ENCODE measurements around the gene PROX1. TPM values are rescaled to one million over a fixed set of nuclear protein-coding genes. Genes with fewer than 3 reads are reported as not detected.

The PROX1 gene, protein sequence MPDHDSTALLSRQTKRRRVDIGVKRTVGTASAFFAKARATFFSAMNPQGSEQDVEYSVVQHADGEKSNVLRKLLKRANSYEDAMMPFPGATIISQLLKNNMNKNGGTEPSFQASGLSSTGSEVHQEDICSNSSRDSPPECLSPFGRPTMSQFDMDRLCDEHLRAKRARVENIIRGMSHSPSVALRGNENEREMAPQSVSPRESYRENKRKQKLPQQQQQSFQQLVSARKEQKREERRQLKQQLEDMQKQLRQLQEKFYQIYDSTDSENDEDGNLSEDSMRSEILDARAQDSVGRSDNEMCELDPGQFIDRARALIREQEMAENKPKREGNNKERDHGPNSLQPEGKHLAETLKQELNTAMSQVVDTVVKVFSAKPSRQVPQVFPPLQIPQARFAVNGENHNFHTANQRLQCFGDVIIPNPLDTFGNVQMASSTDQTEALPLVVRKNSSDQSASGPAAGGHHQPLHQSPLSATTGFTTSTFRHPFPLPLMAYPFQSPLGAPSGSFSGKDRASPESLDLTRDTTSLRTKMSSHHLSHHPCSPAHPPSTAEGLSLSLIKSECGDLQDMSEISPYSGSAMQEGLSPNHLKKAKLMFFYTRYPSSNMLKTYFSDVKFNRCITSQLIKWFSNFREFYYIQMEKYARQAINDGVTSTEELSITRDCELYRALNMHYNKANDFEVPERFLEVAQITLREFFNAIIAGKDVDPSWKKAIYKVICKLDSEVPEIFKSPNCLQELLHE
- total RNA-seq, result 0.49 and 82.7 TPM in 2 replicates

DNA sequence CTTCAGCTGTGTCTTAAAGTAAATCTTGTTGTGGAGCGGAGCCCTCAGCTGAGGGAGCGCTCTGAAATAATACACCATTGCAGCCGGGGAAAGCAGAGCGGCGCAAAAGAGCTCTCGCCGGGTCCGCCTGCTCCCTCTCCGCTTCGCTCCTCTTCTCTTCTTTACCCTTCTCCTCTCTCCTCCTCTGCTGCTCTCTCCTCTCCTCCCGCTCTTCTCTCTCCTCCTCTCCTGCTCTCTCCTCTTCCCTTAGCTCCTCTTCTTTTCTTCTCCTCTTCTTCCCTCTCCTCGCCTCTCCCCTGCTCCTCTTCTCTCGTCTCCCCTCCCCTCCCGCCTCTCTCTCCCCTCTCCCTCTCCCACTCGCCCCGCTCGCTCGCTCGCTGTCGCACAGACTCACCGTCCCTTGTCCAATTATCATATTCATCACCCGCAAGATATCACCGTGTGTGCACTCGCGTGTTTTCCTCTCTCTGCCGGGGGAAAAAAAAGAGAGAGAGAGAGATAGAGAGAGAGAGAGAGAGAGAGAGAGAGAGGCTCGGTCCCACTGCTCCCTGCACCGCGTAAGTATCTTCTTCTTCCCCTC, at the start of gene PROX1:
Gene PROX1, plus strand, starts transcription at position 47 of the 580 bp plus-strand sequence. CDS start 8,563 bp downstream, outside the sequence.

All from bladder microvascular endothelial cell (primary cell).